ENCODE measurements around the gene KYAT1. TPM values are rescaled to one million over a fixed set of nuclear protein-coding genes. Genes with fewer than 3 reads are reported as not detected.
"Not testable (repeated sequence)": the region's sequence is repeated elsewhere in the genome, so short reads cannot be mapped to it uniquely, and the experiment has no call there.

KYAT1 gene
- total RNA-seq, 1 donor from 2014 or later, result 10.1 TPM

- H3K27me3 ChIP-seq (ENCODE audit: insufficient read depth, low read length), result no peaks in the 10 kb centered on the region
- H3K4me3 ChIP-seq (ENCODE audit: insufficient read depth, low read depth, low read length), result no peak overlapping the region
- no peaks in the 10 kb centered on the region for H3K4me1 ChIP-seq (ENCODE audit: insufficient read depth, low read length)
- TF ChIP-seq EZH2 (IDR thresholded peaks at IDR 0.05; ENCODE audit: insufficient read depth, low read length), result no peak
- TF ChIP-seq, protein P1, sequence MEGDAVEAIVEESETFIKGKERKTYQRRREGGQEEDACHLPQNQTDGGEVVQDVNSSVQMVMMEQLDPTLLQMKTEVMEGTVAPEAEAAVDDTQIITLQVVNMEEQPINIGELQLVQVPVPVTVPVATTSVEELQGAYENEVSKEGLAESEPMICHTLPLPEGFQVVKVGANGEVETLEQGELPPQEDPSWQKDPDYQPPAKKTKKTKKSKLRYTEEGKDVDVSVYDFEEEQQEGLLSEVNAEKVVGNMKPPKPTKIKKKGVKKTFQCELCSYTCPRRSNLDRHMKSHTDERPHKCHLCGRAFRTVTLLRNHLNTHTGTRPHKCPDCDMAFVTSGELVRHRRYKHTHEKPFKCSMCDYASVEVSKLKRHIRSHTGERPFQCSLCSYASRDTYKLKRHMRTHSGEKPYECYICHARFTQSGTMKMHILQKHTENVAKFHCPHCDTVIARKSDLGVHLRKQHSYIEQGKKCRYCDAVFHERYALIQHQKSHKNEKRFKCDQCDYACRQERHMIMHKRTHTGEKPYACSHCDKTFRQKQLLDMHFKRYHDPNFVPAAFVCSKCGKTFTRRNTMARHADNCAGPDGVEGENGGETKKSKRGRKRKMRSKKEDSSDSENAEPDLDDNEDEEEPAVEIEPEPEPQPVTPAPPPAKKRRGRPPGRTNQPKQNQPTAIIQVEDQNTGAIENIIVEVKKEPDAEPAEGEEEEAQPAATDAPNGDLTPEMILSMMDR (IDR thresholded peaks at IDR 0.05; ENCODE audit: insufficient read depth, low read depth, low read length), result no peak
- H3K27ac ChIP-seq (ENCODE audit: low read depth, low read length), result no peak overlapping the region
- peaks cover 8% of the 10 kb centered on the region for H4K20me1 ChIP-seq (ENCODE audit: insufficient read depth, low read length)
- Mint-ChIP-seq H3K4me3 (ENCODE audit: unreplicated experiment) (no peak overlapping the region), H3K4me1 (ENCODE audit: low read depth, unreplicated experiment) (no peaks in the 10 kb centered on the region), H3K36me3 (ENCODE audit: low read depth, unreplicated experiment) (peaks cover 24% of the 10 kb centered on the region), H3K9me3 (ENCODE audit: unreplicated experiment) (peaks cover 23% of the 10 kb centered on the region), H3K27me3 (ENCODE audit: low read depth, unreplicated experiment) (no peaks in the 10 kb centered on the region), H3K27ac (ENCODE audit: unreplicated experiment) (no peak overlapping the region)
- H3K79me2 ChIP-seq (ENCODE audit: insufficient read depth, low read length), result no peaks in the 10 kb centered on the region
- H3K9ac ChIP-seq (ENCODE audit: low read length), result no peak overlapping the region
- no peaks in the 10 kb centered on the region for H3K9me3 ChIP-seq (ENCODE audit: insufficient read depth, low read depth, low read length)
- H3K4me2 ChIP-seq (ENCODE audit: low read length), result no peak overlapping the region
- DNase-seq (ENCODE audit: low read depth) (no peak), FAIRE-seq (no peak)
- H3K36me3 ChIP-seq (ENCODE audit: insufficient read depth, low read length), result no peaks in the 10 kb centered on the region
- H2AFZ ChIP-seq (ENCODE audit: low read depth, low read length), result no peak overlapping the region
Measured at GRCh38 chr9:128846680-128847030, 35.1 kb downstream of the KYAT1 start.

DNA sequence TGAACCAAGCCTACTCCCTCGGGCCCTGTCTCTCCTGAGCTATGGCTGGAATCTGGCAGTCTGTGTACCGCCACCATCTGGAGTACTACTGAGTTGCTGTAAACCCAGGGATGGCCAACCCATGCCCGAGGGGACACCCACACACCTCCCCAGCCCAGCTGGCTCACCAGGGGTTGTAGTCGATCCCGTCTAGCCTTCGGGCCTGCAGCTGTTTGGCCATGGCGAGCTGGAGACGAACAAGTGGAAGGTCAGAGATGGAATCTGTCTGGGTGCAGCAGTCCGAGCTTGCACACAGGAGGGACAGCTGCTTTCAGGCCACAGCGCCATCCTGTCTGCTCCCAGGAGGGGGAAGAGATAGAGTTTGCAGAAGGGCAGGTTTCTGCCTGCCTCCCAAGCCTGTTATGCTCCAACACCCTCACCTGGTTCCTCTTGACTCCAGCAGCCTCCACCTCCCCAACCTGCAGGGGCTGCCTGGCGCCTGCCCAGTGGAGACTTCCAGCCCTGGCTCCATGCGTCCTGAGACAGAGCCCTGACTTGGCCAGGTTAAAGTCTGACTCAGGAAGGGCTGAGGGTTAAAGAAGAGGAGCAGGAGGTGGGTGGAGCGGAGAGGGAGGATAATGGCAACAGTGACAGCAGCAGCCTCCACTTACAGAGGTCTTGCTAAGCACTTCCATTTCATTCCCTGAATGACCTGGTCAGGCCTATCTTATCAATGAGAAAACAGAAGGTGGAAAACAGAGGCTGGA lies 36.4 kb downstream of the KYAT1 start:
- DNase-seq (ENCODE audit: low read depth), result no peak
- no peak overlapping the region for H3K4me3 Mint-ChIP-seq (ENCODE audit: unreplicated experiment)

DNA sequence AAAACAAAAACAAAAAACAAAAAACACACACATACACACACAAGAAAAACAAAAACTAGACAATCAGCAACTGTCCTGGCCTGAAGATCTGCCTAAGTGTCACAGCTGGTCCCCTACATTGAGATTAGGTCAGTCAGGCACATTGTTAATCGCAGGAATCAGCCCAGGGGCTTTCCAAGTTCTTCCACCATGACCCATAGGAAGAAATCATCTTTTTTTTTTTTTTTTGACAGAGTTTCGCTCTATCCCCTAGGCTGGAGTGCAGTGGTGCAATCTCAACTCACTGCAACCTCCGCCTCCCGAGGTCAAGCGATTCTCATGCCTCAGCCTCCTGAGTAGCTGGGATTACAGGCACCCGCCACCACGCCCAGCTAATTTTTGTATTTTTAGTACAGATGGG lies 38.6 kb downstream of the KYAT1 start:
- not testable (repeated sequence) for H3K27ac Mint-ChIP-seq (ENCODE audit: unreplicated experiment); H3K9me3 Mint-ChIP-seq (ENCODE audit: unreplicated experiment)

More for the DNA sequence above, 36.4 kb downstream of the KYAT1 start:
- Histone ChIP-seq H3K27ac (ENCODE audit: low read depth, low read length) (no peak overlapping the region), H3K27me3 (ENCODE audit: insufficient read depth, low read length) (no peaks in the 10 kb centered on the region), H3K9ac (ENCODE audit: low read length) (no peak overlapping the region), H3K79me2 (ENCODE audit: insufficient read depth, low read length) (no peaks in the 10 kb centered on the region), H3K4me2 (ENCODE audit: low read length) (no peak overlapping the region), H2AFZ (ENCODE audit: low read depth, low read length) (no peak overlapping the region), H3K36me3 (ENCODE audit: insufficient read depth, low read length) (no peaks in the 10 kb centered on the region), H3K9me3 (ENCODE audit: insufficient read depth, low read depth, low read length) (no peaks in the 10 kb centered on the region), H4K20me1 (ENCODE audit: insufficient read depth, low read length) (peaks cover 8% of the 10 kb centered on the region), H3K4me3 (ENCODE audit: insufficient read depth, low read depth, low read length) (no peak overlapping the region), H3K4me1 (ENCODE audit: insufficient read depth, low read length) (no peaks in the 10 kb centered on the region)
- Mint-ChIP-seq H3K4me1 (ENCODE audit: low read depth, unreplicated experiment) (no peaks in the 10 kb centered on the region), H3K27me3 (ENCODE audit: low read depth, unreplicated experiment) (no peaks in the 10 kb centered on the region), H3K9me3 (ENCODE audit: unreplicated experiment) (peaks cover 11% of the 10 kb centered on the region), H3K27ac (ENCODE audit: unreplicated experiment) (no peak overlapping the region), H3K36me3 (ENCODE audit: low read depth, unreplicated experiment) (peaks cover 15% of the 10 kb centered on the region)
- no peak for TF ChIP-seq EZH2 (IDR thresholded peaks at IDR 0.05; ENCODE audit: insufficient read depth, low read length)
- TF ChIP-seq, protein P1 (IDR thresholded peaks at IDR 0.05; ENCODE audit: insufficient read depth, low read depth, low read length), result no peak
- no peak for FAIRE-seq

More for the DNA sequence above, 38.6 kb downstream of the KYAT1 start:
- not testable (repeated sequence) for H3K4me2 ChIP-seq (ENCODE audit: low read length); H3K79me2 ChIP-seq (ENCODE audit: insufficient read depth, low read length); H3K4me1 Mint-ChIP-seq (ENCODE audit: low read depth, unreplicated experiment); H3K9me3 ChIP-seq (ENCODE audit: insufficient read depth, low read depth, low read length); H2AFZ ChIP-seq (ENCODE audit: low read depth, low read length); H4K20me1 ChIP-seq (ENCODE audit: insufficient read depth, low read length); H3K27me3 Mint-ChIP-seq (ENCODE audit: low read depth, unreplicated experiment); DNase-seq (ENCODE audit: low read depth); H3K27ac ChIP-seq (ENCODE audit: low read depth, low read length); FAIRE-seq; H3K4me1 ChIP-seq (ENCODE audit: insufficient read depth, low read length); H3K36me3 ChIP-seq (ENCODE audit: insufficient read depth, low read length); H3K4me3 Mint-ChIP-seq (ENCODE audit: unreplicated experiment); H3K27me3 ChIP-seq (ENCODE audit: insufficient read depth, low read length); H3K9ac ChIP-seq (ENCODE audit: low read length); H3K4me3 ChIP-seq (ENCODE audit: insufficient read depth, low read depth, low read length)
- peaks cover 14% of the 10 kb centered on the region for H3K36me3 Mint-ChIP-seq (ENCODE audit: low read depth, unreplicated experiment)
